Lung (tissue), 12 donors: ENCODE data around the gene PLEKHA6. TPM values are rescaled to one million over a fixed set of nuclear protein-coding genes. Genes with fewer than 3 reads are reported as not detected.

Experiments
- ATAC-seq: fragments of 200-7000 bp; cut with Tn5 transposase; one replicate; pipeline ENCODE4 v1.9.1; 2020; ENCODE audit warnings: moderate number of reproducible peaks; ENCODE audit not compliant: insufficient read depth, low FRiP score
- DNase-seq, 3 donors: peaks; one replicate each; pipeline ENCODE4 v3.0.0-alpha.2; 2013 to 2017
- H3K27ac ChIP-seq, 2 donors: one replicate each; pipeline ENCODE4 v1.5.1; 2013; ENCODE audit warnings: mild to moderate bottlenecking in 2 of 2, moderate library complexity in 2 of 2, control low read depth in 1 of 2, inconsistent platforms in 1 of 2, low read depth in 1 of 2, low read length in 1 of 2
- H3K27me3 ChIP-seq, 3 donors: one replicate each; pipeline ENCODE4 v1.5.1; 2013; ENCODE audit warnings: low read length in 2 of 3; ENCODE audit not compliant: control insufficient read depth in 3 of 3, insufficient read depth in 3 of 3
- H3K36me3 ChIP-seq, 4 donors: one replicate each; pipeline ENCODE4 v1.5.1; 2013; ENCODE audit warnings: low read length in 4 of 4, mild to moderate bottlenecking in 1 of 4, moderate library complexity in 1 of 4; ENCODE audit not compliant: control insufficient read depth in 4 of 4, insufficient read depth in 4 of 4
- H3K4me1 ChIP-seq, 5 donors: one replicate each; pipeline ENCODE4 v1.5.1; 2013; ENCODE audit warnings: low read length in 5 of 5, mild to moderate bottlenecking in 2 of 5, moderate library complexity in 1 of 5; ENCODE audit not compliant: control insufficient read depth in 5 of 5, insufficient read depth in 5 of 5
- H3K4me3 ChIP-seq: one replicate; pipeline ENCODE4 v1.5.1; 2013; ENCODE audit warnings: mild to moderate bottlenecking, control low read depth, moderate library complexity
- H3K9ac ChIP-seq, 2 donors: one replicate each; pipeline ENCODE4 v1.5.1; 2013; ENCODE audit warnings: low read length in 2 of 2, control low read depth in 1 of 2; ENCODE audit not compliant: insufficient read depth in 1 of 2
- H3K9me3 ChIP-seq, 4 donors: one replicate each; pipeline ENCODE4 v1.5.1; 2013; ENCODE audit warnings: low read length in 3 of 4, mild to moderate bottlenecking in 1 of 4, moderate library complexity in 1 of 4; ENCODE audit not compliant: control insufficient read depth in 4 of 4, insufficient read depth in 3 of 4
- CTCF ChIP-seq: IDR thresholded peaks from 2 replicates; pipeline ENCODE4 v1.5.1; 2012; ENCODE audit warnings: mild to moderate bottlenecking; ENCODE audit errors: control extremely low read depth, extremely low read depth
- WGBS, 2 donors: extraction: QIAGEN DNeasy Blood & Tissue Kit; methylation state at CpG; one replicate each; pipeline ENCODE4 v1.1.7; 2013; 5-methylcytosine and 5-hydroxymethylcytosine counted together
- polyA plus RNA-seq, 2 donors: library from polyadenylated mRNA; stranded (reverse); fragments of 200-250 nt; gene quantifications; one replicate each; pipeline ENCODE4 v1.2.1, GENCODE V29; 2013
- total RNA-seq, 2 donors: library from RNA; depleted of rRNA in 1 of 2; stranded (reverse); fragments of >200 nt in 1 of 2; gene quantifications; one replicate each; pipeline ENCODE4 v1.2.1, GENCODE V29; 2014 to 2021
- donor health status: control.
- donor health status: control.
- donor health status: Bipolar disorder and iron deficiency.
- donor health status: healthy.
- donor health status: DM: yes; HTN: yes; CAD: no.

Gene PLEKHA6
- total and polyA plus RNA-seq, 4 donors: 0.88 to 10.5 (median 3.3) TPM

GRCh38 chr1:204261266-204261665 lies 98.5 kb downstream of the PLEKHA6 start:
- DNase-seq (no peak), ATAC-seq (no peak)
- H3K9me3 ChIP-seq: no peaks in the 10 kb centered on the region
- H3K4me1 ChIP-seq: peaks cover 0 to 11% (median 5%) of the 10 kb centered on the region in 5 donors
- 94 to 98% methylated on average over 12 of the region's 12 CpGs for WGBS, 2 donors
- H3K27me3 ChIP-seq: no peaks in the 10 kb centered on the region
- no peak overlapping the region for H3K27ac ChIP-seq
- H3K4me3 ChIP-seq: no peak overlapping the region
- H3K9ac ChIP-seq: no peak overlapping the region
- H3K36me3 ChIP-seq: peaks cover 0 to 3% (median 0%) of the 10 kb centered on the region in 4 donors
- no peak for TF ChIP-seq CTCF

GRCh38 chr1:204260601-204261197 lies 99.0 kb downstream of the PLEKHA6 start:
- no peak overlapping the region for H3K9ac ChIP-seq
- H3K36me3 ChIP-seq: peaks cover 0 to 3% (median 0%) of the 10 kb centered on the region in 4 donors
- DNase-seq: no peak
- no peak for TF ChIP-seq CTCF
- H3K9me3 ChIP-seq: no peaks in the 10 kb centered on the region
- no peak overlapping the region for H3K27ac ChIP-seq
- H3K27me3 ChIP-seq: no peaks in the 10 kb centered on the region
- WGBS, 2 donors: 89 to 96% methylated on average over 14 of the region's 14 CpGs
- no peak for ATAC-seq
- no peak overlapping the region for H3K4me3 ChIP-seq
- H3K4me1 ChIP-seq: peaks cover 0 to 8% (median 0%) of the 10 kb centered on the region in 5 donors

GRCh38 chr1:204259782-204260181 lies 99.9 kb downstream of the PLEKHA6 start:
- H3K9ac ChIP-seq: no peak overlapping the region
- DNase-seq: no peak
- H3K27me3 ChIP-seq: no peaks in the 10 kb centered on the region
- no peak for TF ChIP-seq CTCF
- H3K36me3 ChIP-seq: peaks cover 0 to 3% (median 0%) of the 10 kb centered on the region in 4 donors
- no peak overlapping the region for H3K27ac ChIP-seq
- no peaks in the 10 kb centered on the region for H3K9me3 ChIP-seq
- WGBS, 2 donors: 92 to 94% methylated on average over 5 of the region's 5 CpGs
- H3K4me1 ChIP-seq: peaks cover 0 to 8% (median 0%) of the 10 kb centered on the region in 5 donors
- H3K4me3 ChIP-seq: no peak overlapping the region
- no peak for ATAC-seq

- Histone ChIP-seq H3K4me3 (no peak overlapping the region), H3K9ac (no peak overlapping the region), H3K36me3 (peaks cover 0 to 3% (median 0%) of the 10 kb centered on the region in 4 donors), H3K27ac (no peak overlapping the region), H3K9me3 (no peaks in the 10 kb centered on the region), H3K27me3 (no peaks in the 10 kb centered on the region), H3K4me1 (peaks cover 0 to 8% (median 0%) of the 10 kb centered on the region in 5 donors)
- no peak for TF ChIP-seq CTCF
- no peak for DNase-seq
- ATAC-seq: no peak
- WGBS, 2 donors: 90% methylated on average over 18 of the region's 18 CpGs
Measured at GRCh38 chr1:204259196-204259595, 100.5 kb downstream of the PLEKHA6 start.
